Stimulated activated CD4-positive, alpha-beta T cell treated with anti-CD3 and anti-CD28 coated beads, Interleukin-4, amount 100 ng/mL, for 4 hours (primary cell): ENCODE data around the gene MKS1.
A peak's percentile ranks its signal among the peaks of the same experiment; 100 is the strongest.

Experiments used
- DNase-seq, 2 experiments: peaks; one replicate each; pipeline ENCODE4 v3.0.0-alpha.2; 2020

Gene MKS1

GRCh38 chr17:58156839-58157803 is 61.9 kb downstream of the MKS1 start:
- peak; percentile 52 to 57 for DNase-seq
